Lung (tissue), 12 donors: ENCODE measurements around the gene PLCB4. TPM values are rescaled to one million over a fixed set of nuclear protein-coding genes. Genes with fewer than 3 reads are reported as not detected.

Source experiments
- ATAC-seq: fragments of 200-7000 bp; cut with Tn5 transposase; one replicate; pipeline ENCODE4 v1.9.1; 2020; ENCODE audit warnings: moderate number of reproducible peaks; ENCODE audit not compliant: insufficient read depth, low FRiP score
- DNase-seq, 3 donors: peaks; one replicate each; pipeline ENCODE4 v3.0.0-alpha.2; 2013 to 2017
- H3K27ac ChIP-seq, 2 donors: one replicate each; pipeline ENCODE4 v1.5.1; 2013; ENCODE audit warnings: mild to moderate bottlenecking in 2 of 2, moderate library complexity in 2 of 2, control low read depth in 1 of 2, inconsistent platforms in 1 of 2, low read depth in 1 of 2, low read length in 1 of 2
- H3K27me3 ChIP-seq, 3 donors: one replicate each; pipeline ENCODE4 v1.5.1; 2013; ENCODE audit warnings: low read length in 2 of 3; ENCODE audit not compliant: control insufficient read depth in 3 of 3, insufficient read depth in 3 of 3
- H3K36me3 ChIP-seq, 4 donors: one replicate each; pipeline ENCODE4 v1.5.1; 2013; ENCODE audit warnings: low read length in 4 of 4, mild to moderate bottlenecking in 1 of 4, moderate library complexity in 1 of 4; ENCODE audit not compliant: control insufficient read depth in 4 of 4, insufficient read depth in 4 of 4
- H3K4me1 ChIP-seq, 5 donors: one replicate each; pipeline ENCODE4 v1.5.1; 2013; ENCODE audit warnings: low read length in 5 of 5, mild to moderate bottlenecking in 2 of 5, moderate library complexity in 1 of 5; ENCODE audit not compliant: control insufficient read depth in 5 of 5, insufficient read depth in 5 of 5
- H3K4me3 ChIP-seq: one replicate; pipeline ENCODE4 v1.5.1; 2013; ENCODE audit warnings: mild to moderate bottlenecking, control low read depth, moderate library complexity
- H3K9ac ChIP-seq, 2 donors: one replicate each; pipeline ENCODE4 v1.5.1; 2013; ENCODE audit warnings: low read length in 2 of 2, control low read depth in 1 of 2; ENCODE audit not compliant: insufficient read depth in 1 of 2
- H3K9me3 ChIP-seq, 4 donors: one replicate each; pipeline ENCODE4 v1.5.1; 2013; ENCODE audit warnings: low read length in 3 of 4, mild to moderate bottlenecking in 1 of 4, moderate library complexity in 1 of 4; ENCODE audit not compliant: control insufficient read depth in 4 of 4, insufficient read depth in 3 of 4
- WGBS, 2 donors: extraction: QIAGEN DNeasy Blood & Tissue Kit; methylation state at CpG; one replicate each; pipeline ENCODE4 v1.1.7; 2013; 5-methylcytosine and 5-hydroxymethylcytosine counted together
- polyA plus RNA-seq, 2 donors: library from polyadenylated mRNA; stranded (reverse); fragments of 200-250 nt; gene quantifications; one replicate each; pipeline ENCODE4 v1.2.1, GENCODE V29; 2013
- total RNA-seq, 2 donors: library from RNA; depleted of rRNA in 1 of 2; stranded (reverse); fragments of >200 nt in 1 of 2; gene quantifications; one replicate each; pipeline ENCODE4 v1.2.1, GENCODE V29; 2014 to 2021
- TF ChIP-seq, protein P1 (sequence below): IDR thresholded peaks from 2 replicates; pipeline ENCODE4 v1.5.1; 2012; ENCODE audit warnings: mild to moderate bottlenecking; ENCODE audit errors: control extremely low read depth, extremely low read depth
- donor health status: control.
- donor health status: control.
- donor health status: Bipolar disorder and iron deficiency.
- donor health status: healthy.
- donor health status: DM: yes; HTN: yes; CAD: no.

PLCB4 gene
- total and polyA plus RNA-seq, 4 donors = 2.1 to 18.6 (median 5.6) TPM

DNA sequence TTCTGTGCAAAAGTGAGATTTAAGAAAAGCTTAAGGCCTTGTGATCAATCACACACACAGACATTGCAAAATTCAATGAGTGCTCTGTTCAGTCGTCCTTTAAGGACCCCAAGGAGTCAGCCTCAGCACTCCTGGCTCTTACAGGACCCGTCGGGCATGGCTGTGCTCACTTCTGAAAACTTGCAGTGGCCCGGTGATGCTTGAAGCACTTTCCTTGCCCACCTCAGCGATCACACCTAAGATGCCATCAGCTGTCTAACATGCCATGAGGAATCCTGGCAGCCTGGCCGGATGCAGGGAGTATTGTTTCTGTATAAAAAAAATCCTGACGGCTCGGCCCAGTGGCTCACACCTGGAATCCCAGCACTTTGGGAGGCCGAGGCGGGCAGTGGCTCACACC lies 344.1 kb downstream of the PLCB4 start:
- H3K4me3 ChIP-seq = no peak overlapping the region
- H3K4me1 ChIP-seq = peaks cover 0 to 12% (median 3%) of the 10 kb centered on the region in 5 donors
- H3K36me3 ChIP-seq = peaks cover 0 to 3% (median 0%) of the 10 kb centered on the region in 4 donors
- H3K9ac ChIP-seq = no peak overlapping the region
- 91 to 93% methylated on average over 10 of the region's 10 CpGs for WGBS, 2 donors
- TF ChIP-seq, protein P1, sequence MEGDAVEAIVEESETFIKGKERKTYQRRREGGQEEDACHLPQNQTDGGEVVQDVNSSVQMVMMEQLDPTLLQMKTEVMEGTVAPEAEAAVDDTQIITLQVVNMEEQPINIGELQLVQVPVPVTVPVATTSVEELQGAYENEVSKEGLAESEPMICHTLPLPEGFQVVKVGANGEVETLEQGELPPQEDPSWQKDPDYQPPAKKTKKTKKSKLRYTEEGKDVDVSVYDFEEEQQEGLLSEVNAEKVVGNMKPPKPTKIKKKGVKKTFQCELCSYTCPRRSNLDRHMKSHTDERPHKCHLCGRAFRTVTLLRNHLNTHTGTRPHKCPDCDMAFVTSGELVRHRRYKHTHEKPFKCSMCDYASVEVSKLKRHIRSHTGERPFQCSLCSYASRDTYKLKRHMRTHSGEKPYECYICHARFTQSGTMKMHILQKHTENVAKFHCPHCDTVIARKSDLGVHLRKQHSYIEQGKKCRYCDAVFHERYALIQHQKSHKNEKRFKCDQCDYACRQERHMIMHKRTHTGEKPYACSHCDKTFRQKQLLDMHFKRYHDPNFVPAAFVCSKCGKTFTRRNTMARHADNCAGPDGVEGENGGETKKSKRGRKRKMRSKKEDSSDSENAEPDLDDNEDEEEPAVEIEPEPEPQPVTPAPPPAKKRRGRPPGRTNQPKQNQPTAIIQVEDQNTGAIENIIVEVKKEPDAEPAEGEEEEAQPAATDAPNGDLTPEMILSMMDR = no peak
- no peak for DNase-seq
- ATAC-seq = no peak
- H3K27ac ChIP-seq = no peak overlapping the region
- no peaks in the 10 kb centered on the region for H3K27me3 ChIP-seq
- H3K9me3 ChIP-seq = no peaks in the 10 kb centered on the region

DNA sequence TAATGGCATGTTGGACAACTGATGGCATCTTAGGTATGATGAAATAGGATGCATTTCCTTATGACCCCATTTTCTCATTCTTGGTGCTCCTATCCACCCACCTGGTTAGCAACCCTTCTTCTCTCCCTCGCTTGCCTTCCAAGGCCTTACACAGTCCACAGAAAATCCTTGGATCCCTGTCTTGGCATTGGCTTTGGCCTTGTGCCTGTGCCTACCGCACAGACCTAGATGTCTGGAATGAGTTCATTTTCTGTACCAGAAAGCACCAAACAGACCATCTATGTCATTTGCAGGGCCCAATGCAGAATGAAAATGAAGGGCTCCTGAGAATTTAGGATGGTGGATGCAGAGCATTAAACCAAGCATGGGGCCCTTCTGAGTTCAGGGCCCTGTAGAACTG lies 346.5 kb downstream of the PLCB4 start:
- H3K9ac ChIP-seq = no peak overlapping the region
- ATAC-seq (no peak), DNase-seq (no peak)
- no peaks in the 10 kb centered on the region for H3K27me3 ChIP-seq
- no peaks in the 10 kb centered on the region for H3K9me3 ChIP-seq
- no peak overlapping the region for H3K4me3 ChIP-seq
- WGBS, 2 donors = 97 to 100% methylated on average over 2 of the region's 2 CpGs
- H3K36me3 ChIP-seq = no peaks in the 10 kb centered on the region
- no peaks in the 10 kb centered on the region for H3K4me1 ChIP-seq
- H3K27ac ChIP-seq = no peak overlapping the region
- TF ChIP-seq, protein P1 = no peak

DNA sequence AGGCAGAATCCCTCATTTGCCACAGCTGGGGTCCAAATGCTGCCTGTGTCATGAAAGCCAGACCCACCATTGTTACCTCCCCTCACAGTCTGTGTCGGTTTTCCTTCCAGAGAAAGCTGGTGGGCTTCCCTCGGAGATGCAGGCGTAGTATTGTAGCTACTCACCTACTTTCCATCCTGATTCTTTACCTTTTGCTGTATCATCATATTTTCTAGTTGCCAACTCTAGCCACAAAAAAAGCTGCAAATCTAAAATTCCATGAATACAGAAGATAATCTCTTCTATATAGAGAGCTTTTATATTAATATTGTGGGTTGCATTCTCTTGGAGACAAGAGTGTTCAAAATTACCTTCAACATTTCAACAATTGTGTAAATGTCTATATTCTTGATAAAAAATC lies 347.5 kb downstream of the PLCB4 start:
- TF ChIP-seq, protein P1 = no peak
- Histone ChIP-seq H3K27ac (no peak overlapping the region), H3K4me1 (no peaks in the 10 kb centered on the region), H3K36me3 (peaks cover 0 to 2% (median 0%) of the 10 kb centered on the region in 4 donors), H3K27me3 (no peaks in the 10 kb centered on the region), H3K4me3 (no peak overlapping the region), H3K9me3 (no peaks in the 10 kb centered on the region), H3K9ac (no peak overlapping the region)
- no peak for DNase-seq
- ATAC-seq = no peak
- 94 to 95% methylated on average over 3 of the region's 3 CpGs for WGBS, 2 donors

DNA sequence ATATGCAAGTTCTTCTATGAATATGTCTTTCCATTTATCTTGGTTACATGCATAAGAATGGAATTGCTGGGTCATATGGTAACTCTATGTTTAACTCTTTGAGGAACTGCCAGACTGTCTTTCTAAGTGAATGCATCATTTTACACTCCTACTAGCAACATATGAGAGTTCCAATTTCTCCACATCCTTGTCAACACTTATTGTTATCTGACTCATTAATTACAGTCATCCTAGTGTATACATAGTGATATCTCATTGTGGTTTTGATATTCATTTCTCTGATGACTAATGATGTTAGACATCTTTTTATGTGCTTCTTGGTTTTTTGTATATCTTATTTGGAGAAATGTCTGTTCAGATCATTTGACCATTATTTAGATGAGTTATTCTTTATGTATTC lies 348.8 kb downstream of the PLCB4 start:
- Histone ChIP-seq H3K4me3 (no peak overlapping the region), H3K27me3 (no peaks in the 10 kb centered on the region), H3K4me1 (no peaks in the 10 kb centered on the region), H3K27ac (no peak overlapping the region), H3K9ac (no peak overlapping the region), H3K9me3 (no peaks in the 10 kb centered on the region), H3K36me3 (peaks cover 0 to 11% (median 0%) of the 10 kb centered on the region in 4 donors)
- ATAC-seq = no peak
- no peak for DNase-seq
- TF ChIP-seq, protein P1 = no peak
